Measurements from ENCODE around the gene RABL3. TPM values are rescaled to one million over a fixed set of nuclear protein-coding genes. Genes with fewer than 3 reads are reported as not detected.

The RABL3 gene
- total and polyA plus RNA-seq, 2 of the 4 experiments (the other 2 are of a cell fraction) = 5.3 to 17.0 TPM

GRCh38 chr3:120652896-120653545 lies 89.3 kb downstream of the RABL3 start:
- H3K9ac ChIP-seq (ENCODE audit: low read depth, low read length) = no peak overlapping the region
- H2BK120ac ChIP-seq (ENCODE audit: low read depth, low read length) = no peak overlapping the region
- H4K5ac ChIP-seq (ENCODE audit: low read depth, low read length) = no peak overlapping the region
- no peak overlapping the region for H3K18ac ChIP-seq (ENCODE audit: low read depth, low read length)
- no peak overlapping the region for H2AK9ac ChIP-seq (replicated peaks; ENCODE audit: low read depth, low read length, poor library complexity)
- H3K9me1 ChIP-seq (ENCODE audit: insufficient read depth, low read length) = peaks cover 8% of the 10 kb centered on the region; the same call in 1 of the 2 replicates
- no peaks in the 10 kb centered on the region for H3K9me3 ChIP-seq (ENCODE audit: control insufficient read depth, insufficient read depth, low read length)
- WGBS, 2 experiments (ENCODE audit: extremely low coverage in 2 of 2, insufficient read length in 1 of 2) = 100% methylated on average over 1 of the region's 5 CpGs; no CpG with 5 or more reads in 1 of the 2 experiments
- H2AFZ ChIP-seq (replicated peaks; ENCODE audit: low read length, poor library complexity) = no peak overlapping the region
- H3K14ac ChIP-seq (replicated peaks; ENCODE audit: low read depth, low read length) = no peak overlapping the region
- H3K27me3 ChIP-seq (ENCODE audit: control insufficient read depth, insufficient read depth, low read length) = no peaks in the 10 kb centered on the region
- H2BK15ac ChIP-seq (ENCODE audit: low read depth, low read length) = no peak overlapping the region
- H3K27ac ChIP-seq (ENCODE audit: insufficient read depth, low read length) = no peak overlapping the region
- no peaks in the 10 kb centered on the region for H4K20me1 ChIP-seq (ENCODE audit: insufficient read depth, low read length)
- no peak overlapping the region for H4K8ac ChIP-seq (ENCODE audit: low read depth in 2 of 2, low read length in 2 of 2)
- no peak overlapping the region for H2AK5ac ChIP-seq (ENCODE audit: low read depth, low read length)
- TF ChIP-seq CEBPB (IDR thresholded peaks at IDR 0.05; ENCODE audit: low read depth, low read length) (no peak), BHLHE40 (IDR thresholded peaks at IDR 0.05; ENCODE audit: low read depth, low read length) (no peak), RFX5 (IDR thresholded peaks at IDR 0.05; ENCODE audit: low read depth, low read length) (no peak), RCOR1 (IDR thresholded peaks at IDR 0.05; ENCODE audit: insufficient replicate concordance, low read length) (no peak)
- no peak overlapping the region for H3K4me2 ChIP-seq (ENCODE audit: low read depth, low read length)
- H3K56ac ChIP-seq (ENCODE audit: extremely low read depth, insufficient read depth, low read length) = no peak overlapping the region
- CTCF ChIA-PET = interaction anchor here (0.6 kb wide), 1 partner anchor 86 kb away, joined by 4 read pairs; no protein-coding TSS in a partner anchor
- no peak overlapping the region for H3K23ac ChIP-seq (ENCODE audit: low read depth, low read length)
- intact Hi-C loops (cut with micrococcal nuclease) (no loop called here), in situ Hi-C loops (cut with MboI; ENCODE audit: low sequenced_read_pairs) (no loop called here), dilution Hi-C loops (cut with HindIII; ENCODE audit: low sequenced_read_pairs, unreplicated experiment) (no loop called here)
- no TSS peak for BruUV-seq (replicated peaks)
- H2BK20ac ChIP-seq (ENCODE audit: low read depth, low read length) = no peak overlapping the region
- no peaks in the 10 kb centered on the region for H3K79me1 ChIP-seq (ENCODE audit: low read depth in 1 of 2, low read length in 2 of 2)
- H2BK5ac ChIP-seq (ENCODE audit: low read depth, low read length, poor library complexity, severe bottlenecking) = no peak overlapping the region
- H3K4ac ChIP-seq (ENCODE audit: low read depth, low read length) = no peak overlapping the region
- H4K91ac ChIP-seq (ENCODE audit: insufficient read depth, low read depth, low read length) = no peak overlapping the region
- no peak overlapping the region for H3K4me3 ChIP-seq (ENCODE audit: insufficient read depth, low read depth, low read length)
- POLR2A ChIA-PET (ENCODE audit: unreplicated experiment) = no interaction called here
- H3K36me3 ChIP-seq (ENCODE audit: control insufficient read depth, insufficient read depth, low read length) = no peaks in the 10 kb centered on the region
- DNase-seq (no peak), ATAC-seq (ENCODE audit: low read depth) (no peak)
- H3K4me1 ChIP-seq (ENCODE audit: control insufficient read depth, insufficient read depth, low read length) = peaks cover 16% of the 10 kb centered on the region
